D721Med (cell line): Measurements from ENCODE around the gene CCDC127.

Experiments
- DNase-seq: peaks from one replicate; pipeline ENCODE4 v3.0.0; 2011; ENCODE audit warnings: low spot score; ENCODE audit not compliant: insufficient read length
- FAIRE-seq: peaks from 2 replicates; lab custom pipeline; 2011; peaks lifted over from hg19 to GRCh38; lab: Jason Lieb, UNC
- CTCF ChIP-seq: IDR thresholded peaks from 2 replicates; pipeline ENCODE4 v1.5.1; 2012; ENCODE audit warnings: mild to moderate bottlenecking, control low read depth; ENCODE audit not compliant: insufficient read depth; ENCODE audit errors: missing control alignments

CCDC127 gene

GRCh38 chr5:174291-174600 is 43.7 kb downstream of the CCDC127 start:
- TF ChIP-seq CTCF = no peak
- no peak for DNase-seq
- no peak for FAIRE-seq

- FAIRE-seq (no peak), DNase-seq (no peak)
- TF ChIP-seq CTCF = no peak
Observed at GRCh38 chr5:173392-174290, 44.3 kb downstream of the CCDC127 start.

GRCh38 chr5:172841-173251 is 45.1 kb downstream of the CCDC127 start:
- no peak for TF ChIP-seq CTCF
- DNase-seq (no peak), FAIRE-seq (no peak)

GRCh38 chr5:172421-172820 is 45.5 kb downstream of the CCDC127 start:
- FAIRE-seq (no peak), DNase-seq (no peak)
- TF ChIP-seq CTCF = no peak

GRCh38 chr5:171801-172331 is 46.1 kb downstream of the CCDC127 start:
- DNase-seq = no peak
- TF ChIP-seq CTCF = no peak
- no peak for FAIRE-seq

- no peak for TF ChIP-seq CTCF
- FAIRE-seq (no peak), DNase-seq (no peak)
Observed at GRCh38 chr5:170971-171800, 46.8 kb downstream of the CCDC127 start.
